ENCODE results near the gene DENND1A. TPM values are rescaled to one million over a fixed set of nuclear protein-coding genes. Genes with fewer than 3 reads are reported as not detected.

Gene DENND1A
- total RNA-seq, 1 donor from 2014 or later, result 12.7 TPM

- Histone ChIP-seq H3K4me2 (ENCODE audit: low read length) (peak overlapping the region; percentile 72), H3K9ac (ENCODE audit: low read length) (no peak overlapping the region), H4K20me1 (ENCODE audit: insufficient read depth, low read length) (no peaks in the 10 kb centered on the region), H3K9me3 (ENCODE audit: insufficient read depth, low read depth, low read length) (no peaks in the 10 kb centered on the region), H3K27ac (ENCODE audit: low read depth, low read length) (no peak overlapping the region), H3K27me3 (ENCODE audit: insufficient read depth, low read length) (peaks cover 4% of the 10 kb centered on the region), H3K36me3 (ENCODE audit: insufficient read depth, low read length) (no peaks in the 10 kb centered on the region), H3K79me2 (ENCODE audit: insufficient read depth, low read length) (no peaks in the 10 kb centered on the region), H3K4me3 (ENCODE audit: insufficient read depth, low read depth, low read length) (no peak overlapping the region), H2AFZ (ENCODE audit: low read depth, low read length) (no peak overlapping the region), H3K4me1 (ENCODE audit: insufficient read depth, low read length) (peaks cover 12% of the 10 kb centered on the region)
- H3K27me3 Mint-ChIP-seq (ENCODE audit: low read depth, unreplicated experiment), result peaks cover 6% of the 10 kb centered on the region
- TF ChIP-seq CTCF (IDR thresholded peaks at IDR 0.05; ENCODE audit: insufficient read depth, low read depth, low read length), result peak; percentile 28
- no peak for TF ChIP-seq EZH2 (IDR thresholded peaks at IDR 0.05; ENCODE audit: insufficient read depth, low read length)
- DNase-seq (ENCODE audit: low read depth) (no peak), FAIRE-seq (no peak)
- peaks cover 30% of the 10 kb centered on the region for H3K4me1 Mint-ChIP-seq (ENCODE audit: low read depth, unreplicated experiment)
- H3K36me3 Mint-ChIP-seq (ENCODE audit: low read depth, unreplicated experiment), result no peaks in the 10 kb centered on the region
- peak overlapping the region; percentile 40 for H3K4me3 Mint-ChIP-seq (ENCODE audit: unreplicated experiment)
- peak overlapping the region; percentile 70 for H3K27ac Mint-ChIP-seq (ENCODE audit: unreplicated experiment)
- peaks cover 3% of the 10 kb centered on the region for H3K9me3 Mint-ChIP-seq (ENCODE audit: unreplicated experiment)
These were observed 564.5 kb downstream of the DENND1A start for GRCh38 chr9:123365287-123365880.

DNA sequence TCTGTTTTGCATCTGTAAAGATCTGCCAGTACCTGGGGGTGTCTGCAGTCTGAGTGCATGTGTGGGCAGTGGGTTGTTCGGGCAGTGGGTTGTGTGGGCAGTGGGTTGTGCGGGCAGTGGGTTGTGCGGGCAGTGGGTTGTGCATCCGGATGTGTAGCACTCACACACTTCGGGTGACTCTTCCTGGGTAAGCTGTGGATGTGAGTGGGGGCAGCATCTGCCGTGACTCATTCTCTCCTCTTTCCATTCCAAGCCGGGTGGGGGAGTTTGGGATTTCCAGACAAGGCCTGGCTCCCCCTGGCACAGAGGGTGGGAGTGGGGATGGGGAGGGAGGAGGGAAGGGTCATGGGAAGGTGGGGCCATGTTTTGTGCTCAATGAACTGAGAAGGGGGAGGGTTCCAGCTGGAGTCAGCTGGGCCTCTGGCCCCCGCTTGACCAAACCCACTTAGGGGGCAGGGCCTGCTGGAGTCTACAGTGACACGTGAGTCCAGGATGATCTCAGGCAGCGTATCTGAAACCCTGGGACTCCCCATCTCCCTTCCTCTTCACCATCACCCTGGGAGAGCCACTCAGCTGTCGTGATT lies 565.6 kb downstream of the DENND1A start:
- DNase-seq (ENCODE audit: low read depth) (peak; percentile 79), FAIRE-seq (no peak)
- Histone ChIP-seq H3K27ac (ENCODE audit: low read depth, low read length) (no peak overlapping the region), H3K79me2 (ENCODE audit: insufficient read depth, low read length) (no peaks in the 10 kb centered on the region), H4K20me1 (ENCODE audit: insufficient read depth, low read length) (no peaks in the 10 kb centered on the region), H3K4me2 (ENCODE audit: low read length) (peak overlapping the region; percentile 72), H3K36me3 (ENCODE audit: insufficient read depth, low read length) (no peaks in the 10 kb centered on the region), H3K4me3 (ENCODE audit: insufficient read depth, low read depth, low read length) (no peak overlapping the region), H3K4me1 (ENCODE audit: insufficient read depth, low read length) (peaks cover 12% of the 10 kb centered on the region), H3K27me3 (ENCODE audit: insufficient read depth, low read length) (peaks cover 2% of the 10 kb centered on the region), H3K9ac (ENCODE audit: low read length) (peak overlapping the region; percentile 38), H2AFZ (ENCODE audit: low read depth, low read length) (peak overlapping the region; percentile 45), H3K9me3 (ENCODE audit: insufficient read depth, low read depth, low read length) (no peaks in the 10 kb centered on the region)
- H3K4me1 Mint-ChIP-seq (ENCODE audit: low read depth, unreplicated experiment), result peaks cover 35% of the 10 kb centered on the region
- H3K27ac Mint-ChIP-seq (ENCODE audit: unreplicated experiment), result peak overlapping the region; percentile 85
- peaks cover 3% of the 10 kb centered on the region for H3K27me3 Mint-ChIP-seq (ENCODE audit: low read depth, unreplicated experiment)
- H3K4me3 Mint-ChIP-seq (ENCODE audit: unreplicated experiment), result no peak overlapping the region
- H3K9me3 Mint-ChIP-seq (ENCODE audit: unreplicated experiment), result peaks cover under 1% of the 10 kb centered on the region
- no peaks in the 10 kb centered on the region for H3K36me3 Mint-ChIP-seq (ENCODE audit: low read depth, unreplicated experiment)
- no peak for TF ChIP-seq EZH2 (IDR thresholded peaks at IDR 0.05; ENCODE audit: insufficient read depth, low read length)
- no peak for TF ChIP-seq CTCF (IDR thresholded peaks at IDR 0.05; ENCODE audit: insufficient read depth, low read depth, low read length)

- Histone ChIP-seq H3K79me2 (ENCODE audit: insufficient read depth, low read length) (no peaks in the 10 kb centered on the region), H3K36me3 (ENCODE audit: insufficient read depth, low read length) (no peaks in the 10 kb centered on the region), H3K4me1 (ENCODE audit: insufficient read depth, low read length) (peaks cover 12% of the 10 kb centered on the region), H3K4me2 (ENCODE audit: low read length) (no peak overlapping the region), H3K27ac (ENCODE audit: low read depth, low read length) (no peak overlapping the region), H3K27me3 (ENCODE audit: insufficient read depth, low read length) (no peaks in the 10 kb centered on the region), H3K9me3 (ENCODE audit: insufficient read depth, low read depth, low read length) (no peaks in the 10 kb centered on the region), H2AFZ (ENCODE audit: low read depth, low read length) (no peak overlapping the region), H4K20me1 (ENCODE audit: insufficient read depth, low read length) (no peaks in the 10 kb centered on the region), H3K9ac (ENCODE audit: low read length) (no peak overlapping the region), H3K4me3 (ENCODE audit: insufficient read depth, low read depth, low read length) (no peak overlapping the region)
- DNase-seq (ENCODE audit: low read depth), result no peak
- Mint-ChIP-seq H3K36me3 (ENCODE audit: low read depth, unreplicated experiment) (no peaks in the 10 kb centered on the region), H3K4me1 (ENCODE audit: low read depth, unreplicated experiment) (peaks cover 41% of the 10 kb centered on the region), H3K27me3 (ENCODE audit: low read depth, unreplicated experiment) (peaks cover 2% of the 10 kb centered on the region), H3K4me3 (ENCODE audit: unreplicated experiment) (no peak overlapping the region), H3K9me3 (ENCODE audit: unreplicated experiment) (no peaks in the 10 kb centered on the region), H3K27ac (ENCODE audit: unreplicated experiment) (no peak overlapping the region)
- FAIRE-seq, result no peak
- no peak for TF ChIP-seq CTCF (IDR thresholded peaks at IDR 0.05; ENCODE audit: insufficient read depth, low read depth, low read length)
- no peak for TF ChIP-seq EZH2 (IDR thresholded peaks at IDR 0.05; ENCODE audit: insufficient read depth, low read length)
These were observed 567.1 kb downstream of the DENND1A start for GRCh38 chr9:123362856-123363255.

Measured in astrocyte (in vitro differentiated cells and primary cell).